Measurements from ENCODE around the gene SLC25A12. TPM values are rescaled to one million over a fixed set of nuclear protein-coding genes. Genes with fewer than 3 reads are reported as not detected.

SLC25A12 gene
- 10 to 100 TPM; 15.5 to 54.7 (median 39.2) TPM for total RNA-seq

- DNase-seq (ENCODE audit: low spot score in 2 of 2): peak; percentile 59 to 72
- no peak for TF ChIP-seq CTCF (IDR thresholded peaks at IDR 0.05)
- peak in 2 of 3 donors; percentile 36 to 57 for TF ChIP-seq POLR2AphosphoS5 (IDR thresholded peaks at IDR 0.05)
- intact Hi-C loops (cut with DNase I; ENCODE audit: low total_unique reads): no loop called here
- Histone ChIP-seq H3K4me1 (no peaks in the 10 kb centered on the region), H3K9me3 (no peaks in the 10 kb centered on the region), H3K36me3 (no peaks in the 10 kb centered on the region), H3K4me3 (peak within 1 kb of the TSS; percentile 60 to 84 (median 78)), H3K27me3 (no peaks in the 10 kb centered on the region), H3K27ac (peak within 1 kb of the TSS; percentile 66 to 82)
Measured at GRCh38 chr2:171893824-171894611, at the start of gene SLC25A12. Gene SLC25A12 (minus strand): TSS chr2:171894244. CDS start chr2:171894214, 30 bp downstream.

GRCh38 chr2:171941316-171941699, 47.3 kb upstream of the SLC25A12 start:
- TF ChIP-seq CTCF (IDR thresholded peaks at IDR 0.05) (no peak), POLR2A (IDR thresholded peaks at IDR 0.05) (no peak), POLR2AphosphoS5 (IDR thresholded peaks at IDR 0.05) (no peak)

GRCh38 chr2:171939743-171940071, 45.7 kb upstream of the SLC25A12 start:
- H3K4me1 ChIP-seq: no peaks in the 10 kb centered on the region
- no peaks in the 10 kb centered on the region for H3K27me3 ChIP-seq
- TF ChIP-seq CTCF (IDR thresholded peaks at IDR 0.05) (no peak), POLR2A (IDR thresholded peaks at IDR 0.05) (no peak), POLR2AphosphoS5 (IDR thresholded peaks at IDR 0.05) (no peak)
- DNase-seq (ENCODE audit: low spot score in 2 of 2): no peak
- intact Hi-C loops (cut with DNase I; ENCODE audit: low total_unique reads): no loop called here
- no peaks in the 10 kb centered on the region for H3K9me3 ChIP-seq
- H3K4me3 ChIP-seq: no peak overlapping the region
- no peak overlapping the region for H3K27ac ChIP-seq
- H3K36me3 ChIP-seq: no peaks in the 10 kb centered on the region

More at GRCh38 chr2:171941316-171941699, 47.3 kb upstream of the SLC25A12 start:
- H3K27ac ChIP-seq: no peak overlapping the region
- H3K36me3 ChIP-seq: no peaks in the 10 kb centered on the region
- intact Hi-C loops (cut with DNase I; ENCODE audit: low total_unique reads): no loop called here
- H3K27me3 ChIP-seq: no peaks in the 10 kb centered on the region
- H3K4me1 ChIP-seq: no peaks in the 10 kb centered on the region
- H3K4me3 ChIP-seq: no peak overlapping the region
- H3K9me3 ChIP-seq: no peaks in the 10 kb centered on the region
- DNase-seq (ENCODE audit: low spot score in 2 of 2): no peak

- H3K9me3 ChIP-seq: no peaks in the 10 kb centered on the region
- H3K27ac ChIP-seq: no peak overlapping the region
- no peak overlapping the region for H3K4me3 ChIP-seq
- intact Hi-C loops (cut with DNase I; ENCODE audit: low total_unique reads): no loop called here
- no peak for TF ChIP-seq POLR2AphosphoS5 (IDR thresholded peaks at IDR 0.05)
- no peak for TF ChIP-seq POLR2A (IDR thresholded peaks at IDR 0.05)
- no peak for TF ChIP-seq CTCF (IDR thresholded peaks at IDR 0.05)
- H3K36me3 ChIP-seq: no peaks in the 10 kb centered on the region
- DNase-seq (ENCODE audit: low spot score in 2 of 2): no peak
- H3K4me1 ChIP-seq: no peaks in the 10 kb centered on the region
- H3K27me3 ChIP-seq: no peaks in the 10 kb centered on the region
Measured at GRCh38 chr2:171939058-171939742, 45.2 kb upstream of the SLC25A12 start.

GRCh38 chr2:171930385-171930784, 36.3 kb upstream of the SLC25A12 start:
- Histone ChIP-seq H3K27me3 (no peaks in the 10 kb centered on the region), H3K27ac (no peak overlapping the region), H3K36me3 (peaks cover 4% of the 10 kb centered on the region), H3K4me3 (no peak overlapping the region), H3K4me1 (no peaks in the 10 kb centered on the region), H3K9me3 (no peaks in the 10 kb centered on the region)
- DNase-seq (ENCODE audit: low spot score in 2 of 2): no peak
- TF ChIP-seq POLR2A (IDR thresholded peaks at IDR 0.05): no peak
- no peak for TF ChIP-seq CTCF (IDR thresholded peaks at IDR 0.05)
- no peak for TF ChIP-seq POLR2AphosphoS5 (IDR thresholded peaks at IDR 0.05)
- intact Hi-C loops (cut with DNase I; ENCODE audit: low total_unique reads): no loop called here
